HCT116 (cell line): ENCODE results near the gene FAM120A.

ENCODE experiments used
- CEBPB ChIP-seq: IDR thresholded peaks from 2 replicates; pipeline ENCODE4 v1.6.1; 2012; ENCODE audit warnings: low read depth
- CTCF ChIP-seq, 3 experiments: fragments of 200-600 bp in 1 of 3; sonication (generic) in 1 of 3; IDR thresholded peaks in 2 of 3; conservative IDR thresholded peaks in 1 of 3; 2 replicates each; pipeline ENCODE4 v1.5.1; 2012 to 2017; ENCODE audit warnings: low read depth in 2 of 3, low read length in 2 of 3, antibody characterized with exemption in 1 of 3, borderline replicate concordance in 1 of 3, control low read depth in 1 of 3, mild to moderate bottlenecking in 1 of 3, mixed read lengths in 1 of 3, mixed run types in 1 of 3, moderate library complexity in 1 of 3; ENCODE audit not compliant: insufficient read depth in 1 of 3
- EGR1 ChIP-seq: IDR thresholded peaks from 2 replicates; pipeline ENCODE4 v1.6.1; 2012; ENCODE audit warnings: low read depth
- EZH2 ChIP-seq: fragments of 200-600 bp; sonication (generic); IDR thresholded peaks from 2 replicates; pipeline ENCODE4 v1.6.1; 2017; ENCODE audit warnings: antibody characterized with exemption, mixed run types
- EZH2phosphoT487 ChIP-seq: fragments of 200-600 bp; IDR thresholded peaks from 2 replicates; pipeline ENCODE4 v1.6.1; 2018; ENCODE audit warnings: antibody characterized with exemption, borderline replicate concordance
- FOSL1 ChIP-seq: IDR thresholded peaks from 2 replicates; pipeline ENCODE4 v1.6.1; 2012; ENCODE audit warnings: low read depth
- MAX ChIP-seq: IDR thresholded peaks from 2 replicates; pipeline ENCODE4 v1.6.1; 2012
- POLR2A ChIP-seq: IDR thresholded peaks from 2 replicates; pipeline ENCODE4 v1.7.0; 2011; ENCODE audit warnings: borderline replicate concordance; ENCODE audit not compliant: insufficient read depth, insufficient read length; ENCODE audit errors: extremely low read depth
- POLR2AphosphoS5 ChIP-seq: IDR thresholded peaks from 2 replicates; pipeline ENCODE4 v1.6.1; 2011; ENCODE audit warnings: mild to moderate bottlenecking, low read depth, low read length, moderate library complexity
- RAD21 ChIP-seq: IDR thresholded peaks from 2 replicates; pipeline ENCODE4 v1.6.1; 2012; ENCODE audit warnings: low read depth, mild to moderate bottlenecking
- REST ChIP-seq: IDR thresholded peaks from 2 replicates; pipeline ENCODE4 v1.6.1; 2012; ENCODE audit warnings: low read depth
- TCF7L2 ChIP-seq: IDR thresholded peaks from 2 replicates; pipeline ENCODE4 v1.7.0; 2011; ENCODE audit warnings: borderline replicate concordance, inconsistent platforms; ENCODE audit not compliant: insufficient read depth, insufficient read length; ENCODE audit errors: extremely low read depth
- YY1 ChIP-seq: IDR thresholded peaks from 2 replicates; pipeline ENCODE4 v1.6.1; 2011; ENCODE audit warnings: low read length, low read depth, moderate library complexity, mild to moderate bottlenecking; ENCODE audit not compliant: insufficient replicate concordance; ENCODE audit errors: extremely low read depth
- ZNF274 ChIP-seq: fragments of 200-500 bp; sonication (Bioruptor generic); IDR thresholded peaks from 2 replicates; pipeline ENCODE4 v1.6.1; 2014; ENCODE audit warnings: mild to moderate bottlenecking, low read depth, low read length, inconsistent platforms

GRCh38 chr9:93572221-93572620 is 120.7 kb downstream of the FAM120A start:
- TF ChIP-seq EZH2phosphoT487 (no peak), EZH2 (no peak), CTCF (IDR thresholded peaks at IDR 0.05 in 2 of 3, conservative IDR thresholded peaks at IDR 0.05 in 1 of 3; ENCODE audit: borderline replicate concordance in 1 of 3, insufficient read depth in 1 of 3, low read depth in 2 of 3, low read length in 2 of 3) (no peak), CEBPB (no peak), REST (no peak), POLR2A (no peak), POLR2AphosphoS5 (no peak), TCF7L2 (no peak), RAD21 (no peak), ZNF274 (no peak), FOSL1 (no peak), EGR1 (no peak), MAX (no peak), YY1 (no peak)
